H1 (cell line): Measurements from ENCODE around the gene ECE2. TPM values are rescaled to one million over a fixed set of nuclear protein-coding genes. Genes with fewer than 3 reads are reported as not detected.

ENCODE experiments used
- CTCF ChIA-PET: fragments of 300-600 bp; sonication (Branson Sonifier 250); formaldehyde crosslinking; loops from one replicate; lab custom pipeline; 2021; ENCODE audit not compliant: partially characterized antibody; lab: Charles Lee
- POLR2A ChIA-PET: fragments of 300-600 bp; sonication (Branson Sonifier 250); formaldehyde crosslinking; loops from one replicate; lab custom pipeline; 2021; ENCODE audit warnings: inconsistent platforms; ENCODE audit not compliant: partially characterized antibody; lab: Charles Lee
- DNase-seq, 2 experiments: peaks; one replicate each; pipeline versions ENCODE4 v3.0.0 to v3.0.0-alpha.2; 2010 to 2022; ENCODE audit warnings: low spot score in 2 of 2, low read depth in 1 of 2, mixed read lengths in 1 of 2
- FAIRE-seq: peaks from 2 replicates; lab custom pipeline; 2011; peaks lifted over from hg19 to GRCh38; lab: Jason Lieb, UNC
- H2AFZ ChIP-seq: 2 replicates; pipeline ENCODE4 v1.8.1; 2012; ENCODE audit warnings: low read length, inconsistent platforms
- H2AK5ac ChIP-seq: 2 replicates; pipeline ENCODE4 v1.6.1; 2013; ENCODE audit warnings: low read depth, low read length
- H2BK120ac ChIP-seq: replicated peaks from 2 replicates; pipeline ENCODE3; 2013; ENCODE audit warnings: low read depth, low read length, inconsistent platforms
- H2BK12ac ChIP-seq: 2 replicates; pipeline ENCODE4 v1.6.1; 2013; ENCODE audit warnings: low read depth, low read length
- H2BK15ac ChIP-seq: 2 replicates; pipeline ENCODE4 v1.6.1; 2013; ENCODE audit warnings: low read length
- H2BK20ac ChIP-seq: 2 replicates; pipeline ENCODE4 v1.6.1; 2013; ENCODE audit warnings: low read length
- H2BK5ac ChIP-seq: 2 replicates; pipeline ENCODE4 v1.6.1; 2013; ENCODE audit warnings: low read depth, low read length
- H3K14ac ChIP-seq: 2 replicates; pipeline ENCODE4 v1.6.1; 2013; ENCODE audit warnings: inconsistent platforms; ENCODE audit not compliant: insufficient read length
- H3K18ac ChIP-seq: 2 replicates; pipeline ENCODE4 v1.6.1; 2013; ENCODE audit warnings: low read length; ENCODE audit errors: extremely low read depth
- H3K23ac ChIP-seq: 2 replicates; pipeline ENCODE4 v1.6.1; 2013; ENCODE audit warnings: inconsistent platforms; ENCODE audit not compliant: insufficient read length
- H3K23me2 ChIP-seq: 2 replicates; pipeline ENCODE4 v1.6.1; 2013; ENCODE audit warnings: low read depth, low read length
- H3K27ac ChIP-seq: 2 replicates; pipeline ENCODE4 v1.6.1; 2011; ENCODE audit warnings: low read depth, low read length, inconsistent platforms
- H3K27me3 ChIP-seq, 4 experiments: replicated peaks in 1 of 4; 1 replicate in 1 of 4; 2 replicates in 3 of 4; pipeline versions ENCODE4 v1.6.1 to v1.8.1; 2011 to 2013; ENCODE audit warnings: low read length in 3 of 4, mild to moderate bottlenecking in 3 of 4, inconsistent platforms in 2 of 4, mixed read lengths in 2 of 4, moderate library complexity in 1 of 4; ENCODE audit not compliant: control insufficient read depth in 3 of 4, insufficient read depth in 3 of 4; ENCODE audit errors: extremely low read depth in 1 of 4
- H3K36me3 ChIP-seq, 4 experiments: 2 replicates each; pipeline versions ENCODE4 v1.6.1 to v1.8.1; 2011 to 2013; ENCODE audit warnings: mild to moderate bottlenecking in 4 of 4, low read length in 3 of 4, moderate library complexity in 2 of 4, control low read depth in 1 of 4, inconsistent platforms in 1 of 4; ENCODE audit not compliant: insufficient read depth in 4 of 4, control insufficient read depth in 2 of 4
- H3K4ac ChIP-seq: replicated peaks from 2 replicates; pipeline ENCODE3; 2013; ENCODE audit warnings: low read length, low read depth, mixed read lengths, inconsistent platforms; ENCODE audit not compliant: insufficient read length
- H3K4me1 ChIP-seq, 4 experiments: replicated peaks in 1 of 4; 1 replicate in 1 of 4; 2 replicates in 3 of 4; pipeline versions ENCODE4 v1.6.1 to v1.8.1; 2011 to 2013; ENCODE audit warnings: low read length in 3 of 4, inconsistent platforms in 2 of 4, mixed read lengths in 1 of 4; ENCODE audit not compliant: insufficient read depth in 4 of 4, control insufficient read depth in 3 of 4
- H3K4me2 ChIP-seq, 2 experiments: 2 replicates each; pipeline versions ENCODE4 v1.6.1 to v1.8.1; 2011 to 2013; ENCODE audit warnings: low read depth in 2 of 2, low read length in 2 of 2, control low read depth in 1 of 2, inconsistent platforms in 1 of 2, mild to moderate bottlenecking in 1 of 2; ENCODE audit not compliant: insufficient read depth in 1 of 2
- H3K4me3 ChIP-seq, 4 experiments: fragments of 200-600, 300-600 bp in 1 of 4; sonication (generic), shearing (Covaris generic), sonication (Bioruptor Twin) in 1 of 4; 2 replicates each; pipeline versions ENCODE4 v1.5.1 to v1.8.1; 2011 to 2016; ENCODE audit warnings: low read length in 4 of 4, low read depth in 3 of 4, control low read depth in 2 of 4, inconsistent platforms in 2 of 4, mild to moderate bottlenecking in 2 of 4, mixed read lengths in 1 of 4, moderate library complexity in 1 of 4; ENCODE audit not compliant: insufficient read depth in 2 of 4; ENCODE audit errors: extremely low read depth in 1 of 4
- H3K56ac ChIP-seq: replicated peaks from 2 replicates; pipeline ENCODE3; 2013; ENCODE audit warnings: low read depth, mild to moderate bottlenecking, mixed read lengths, low read length, inconsistent platforms; ENCODE audit not compliant: insufficient read length
- H3K79me1 ChIP-seq: 2 replicates; pipeline ENCODE4 v1.6.1; 2013; ENCODE audit warnings: low read depth, low read length, control low read depth
- H3K79me2 ChIP-seq, 2 experiments: 2 replicates each; pipeline versions ENCODE4 v1.6.1 to v1.8.1; 2012 to 2013; ENCODE audit warnings: low read length in 2 of 2, mild to moderate bottlenecking in 2 of 2, inconsistent platforms in 1 of 2; ENCODE audit not compliant: insufficient read depth in 2 of 2, control insufficient read depth in 1 of 2
- H3K9ac ChIP-seq, 4 experiments: replicated peaks in 1 of 4; 1 replicate in 1 of 4; 2 replicates in 3 of 4; pipeline versions ENCODE4 v1.6.1 to v1.8.1; 2011 to 2013; ENCODE audit warnings: low read depth in 3 of 4, low read length in 3 of 4, control low read depth in 2 of 4, mild to moderate bottlenecking in 2 of 4, moderate library complexity in 2 of 4, inconsistent platforms in 1 of 4; ENCODE audit errors: extremely low read depth in 1 of 4
- H3K9me3 ChIP-seq, 2 experiments: 2 replicates each; pipeline versions ENCODE4 v1.6.1 to v1.8.1; 2012 to 2013; ENCODE audit warnings: mild to moderate bottlenecking in 2 of 2, moderate library complexity in 2 of 2, control low read depth in 1 of 2, inconsistent platforms in 1 of 2, low read depth in 1 of 2, low read length in 1 of 2, mixed read lengths in 1 of 2; ENCODE audit not compliant: insufficient read depth in 2 of 2
- H4K20me1 ChIP-seq, 2 experiments: replicated peaks in 1 of 2; 2 replicates each; pipeline versions ENCODE3 to v1.8.1; 2011 to 2013; ENCODE audit warnings: inconsistent platforms in 2 of 2, low read length in 2 of 2, mild to moderate bottlenecking in 1 of 2; ENCODE audit not compliant: insufficient read depth in 2 of 2, control insufficient read depth in 1 of 2
- H4K5ac ChIP-seq: 2 replicates; pipeline ENCODE4 v1.6.1; 2013; ENCODE audit warnings: low read length, low read depth, mixed read lengths, inconsistent platforms; ENCODE audit not compliant: insufficient read length
- H4K8ac ChIP-seq: 2 replicates; pipeline ENCODE4 v1.8.0; 2013; ENCODE audit warnings: mild to moderate bottlenecking, moderate library complexity, low read length, inconsistent platforms; ENCODE audit not compliant: insufficient read depth; ENCODE audit errors: extremely low read depth
- H4K91ac ChIP-seq: replicated peaks from 2 replicates; pipeline ENCODE3; 2013; ENCODE audit warnings: low read length, mixed read lengths, inconsistent platforms; ENCODE audit not compliant: insufficient read length
- ATF3 ChIP-seq: IDR thresholded peaks from 2 replicates; pipeline ENCODE4 v1.6.1; 2011; ENCODE audit warnings: low read depth, mild to moderate bottlenecking, low read length; ENCODE audit not compliant: insufficient read depth
- BCL11A ChIP-seq, 2 experiments: IDR thresholded peaks; one replicate each; pipeline ENCODE4 v1.6.1; 2011; ENCODE audit warnings: low read depth in 2 of 2, low read length in 2 of 2, mild to moderate bottlenecking in 2 of 2
- CBX5 ChIP-seq: fragments of 300-800, 300-1000 bp; sonication (generic); IDR thresholded peaks from 2 replicates; pipeline ENCODE4 v1.7.1; 2016; ENCODE audit warnings: antibody characterized with exemption, low read length, low read depth
- EZH2 ChIP-seq: fragments of 200-600 bp; sonication (generic); IDR thresholded peaks from 2 replicates; pipeline ENCODE4 v1.7.1; 2012; ENCODE audit warnings: low read depth, mild to moderate bottlenecking, moderate library complexity, low read length, inconsistent platforms; ENCODE audit not compliant: severe bottlenecking
- FOSL1 ChIP-seq: IDR thresholded peaks from 2 replicates; pipeline ENCODE4 v1.6.1; 2011; ENCODE audit warnings: mild to moderate bottlenecking, low read depth, low read length, moderate library complexity; ENCODE audit not compliant: insufficient read depth
- KDM4A ChIP-seq: IDR thresholded peaks from one replicate; pipeline ENCODE4 v1.7.1; 2012; ENCODE audit warnings: low read depth, mild to moderate bottlenecking, moderate library complexity, low read length, inconsistent platforms; ENCODE audit not compliant: severe bottlenecking
- POLR2AphosphoS5 ChIP-seq: IDR thresholded peaks from 2 replicates; pipeline ENCODE4 v1.6.1; 2011; ENCODE audit warnings: low read depth, low read length
- POU5F1 ChIP-seq: IDR thresholded peaks from 2 replicates; pipeline ENCODE4 v1.6.1; 2011; ENCODE audit warnings: low read depth, mild to moderate bottlenecking, low read length, moderate library complexity
- SAP30 ChIP-seq: fragments of 300-600 bp; sonication (generic); IDR thresholded peaks from 2 replicates; pipeline ENCODE4 v1.7.1; 2012; ENCODE audit warnings: low read length, moderate library complexity, mild to moderate bottlenecking, inconsistent platforms; ENCODE audit not compliant: insufficient read depth, insufficient replicate concordance
- SRF ChIP-seq: IDR thresholded peaks from 2 replicates; pipeline ENCODE4 v1.6.1; 2011; ENCODE audit warnings: mild to moderate bottlenecking, low read depth, low read length, moderate library complexity
- TCF12 ChIP-seq: IDR thresholded peaks from 2 replicates; pipeline ENCODE4 v1.6.1; 2011; ENCODE audit warnings: low read depth, mild to moderate bottlenecking, low read length
- YY1 ChIP-seq: IDR thresholded peaks from 2 replicates; pipeline ENCODE4 v1.6.1; 2011; ENCODE audit warnings: low read depth, mild to moderate bottlenecking, low read length
- WGBS, 2 experiments: shearing (Covaris generic) in 1 of 2; methylation state at CpG; one replicate each; pipeline versions ENCODE4 v1.1.6 to v1.1.7; 2013 to 2015; ENCODE audit warnings: low lambda C conversion rate in 2 of 2, mixed read lengths in 2 of 2, inconsistent platforms in 1 of 2, low coverage in 1 of 2, missing lambda C conversion rate in 1 of 2; ENCODE audit not compliant: insufficient replicate concordance in 2 of 2, insufficient coverage in 1 of 2, insufficient read length in 1 of 2; ENCODE audit errors: extremely low coverage in 1 of 2, missing lambda C conversion rate in 1 of 2; 5-methylcytosine and 5-hydroxymethylcytosine counted together
- polyA plus RNA-seq, 7 experiments: library from polyadenylated mRNA; depleted of rRNA in 3 of 7; stranded (reverse) in 5 of 7; unstranded in 2 of 7; fragments of >200 nt in 5 of 7; fragments of 200-250 nt in 2 of 7; gene quantifications; 1 replicate in 5 of 7; 2 replicates in 1 of 7; 4 replicates in 1 of 7; pipeline versions ENCODE4 v1.2.1 to v1.2.3, GENCODE V29; 2011 to 2013; ENCODE audit warnings: missing spikeins in 2 of 7, mixed read lengths in 2 of 7
- total RNA-seq: library from RNA; stranded (reverse); fragmentation: NEBNext Ultra II Directional; extraction: Animal tissue kit (Norgen Biotek cat#: 25700); gene quantifications from 2 replicates; pipeline ENCODE4 v1.2.1, GENCODE V29; 2021

ECE2 gene
- total and polyA plus RNA-seq, 2 of the 8 experiments (the other 6 are each of a cell fraction or from before 2014, with no cell fraction given) = 0.44 to 0.86 TPM

GRCh38 chr3:184341925-184342324, 66.1 kb downstream of the ECE2 start:
- Histone ChIP-seq H3K4me3 (no peak overlapping the region), H3K23ac (no peak overlapping the region), H2BK5ac (no peak overlapping the region), H4K91ac (no peak overlapping the region), H3K56ac (no peak overlapping the region), H3K27ac (no peak overlapping the region), H3K79me2 (peaks cover 0 to 2% of the 10 kb centered on the region in 2 experiments; a peak in 1 of 4 replicates), H3K9me3 (no peaks in the 10 kb centered on the region), H3K14ac (no peak overlapping the region), H3K4me2 (no peak overlapping the region), H3K4ac (no peak overlapping the region), H4K8ac (no peak overlapping the region), H3K23me2 (peaks cover 5% of the 10 kb centered on the region; the same call in 1 of the 2 replicates), H4K5ac (no peak overlapping the region), H3K18ac (no peak overlapping the region), H3K36me3 (peaks cover 0 to 16% (median 1%) of the 10 kb centered on the region in 4 experiments; a peak in 5 of 8 replicates), H3K4me1 (peaks cover 5 to 30% (median 20%) of the 10 kb centered on the region in 4 experiments), H2BK12ac (no peak overlapping the region), H2AFZ (no peak overlapping the region), H2AK5ac (no peak overlapping the region), H3K27me3 (no peaks in the 10 kb centered on the region), H2BK20ac (no peak overlapping the region), H2BK15ac (no peak overlapping the region), H4K20me1 (peaks cover 13 to 28% of the 10 kb centered on the region in 2 experiments), H3K79me1 (peaks cover 6% of the 10 kb centered on the region), H3K9ac (no peak overlapping the region), H2BK120ac (no peak overlapping the region)
- CTCF ChIA-PET = interaction anchor here (1.0 to 7.4 kb wide), 7 partner anchors 11 to 201 kb away, joined by 3 to 49 read pairs (median 4); no protein-coding TSS in a partner anchor
- DNase-seq (no peak), FAIRE-seq (no peak)
- TF ChIP-seq TCF12 (no peak), BCL11A (IDR thresholded peaks at IDR 0.05; ENCODE audit: low read depth in 2 of 2, low read length in 2 of 2) (no peak), EZH2 (no peak), CBX5 (no peak), SAP30 (no peak), FOSL1 (no peak), ATF3 (no peak), SRF (no peak), POU5F1 (no peak), YY1 (no peak), KDM4A (no peak), POLR2AphosphoS5 (no peak)
- POLR2A ChIA-PET = interaction anchor here (0.5 to 2.1 kb wide), 5 partner anchors 11 to 708 kb away, joined by 3 to 7 read pairs (median 4); no protein-coding TSS in a partner anchor
- WGBS, 2 experiments = 83% methylated on average over 7 of the region's 7 CpGs; no CpG with 5 or more reads in 1 of the 2 experiments
